GM21390 (cell line): ENCODE results near the gene OR4C15.

Experiments
- ATAC-seq: cut with Tn5 transposase; IDR thresholded peaks from one replicate; pipeline ENCODE4 v1.9.1; 2021; ENCODE audit not compliant: unreplicated experiment

Gene OR4C15

GRCh38 chr11:55554169-55554568 is at the start of gene OR4C15:
OR4C15 (plus strand) TSS chr11:55554469; CDS start chr11:55554469, 0 bp downstream.
- ATAC-seq: no peak

DNA sequence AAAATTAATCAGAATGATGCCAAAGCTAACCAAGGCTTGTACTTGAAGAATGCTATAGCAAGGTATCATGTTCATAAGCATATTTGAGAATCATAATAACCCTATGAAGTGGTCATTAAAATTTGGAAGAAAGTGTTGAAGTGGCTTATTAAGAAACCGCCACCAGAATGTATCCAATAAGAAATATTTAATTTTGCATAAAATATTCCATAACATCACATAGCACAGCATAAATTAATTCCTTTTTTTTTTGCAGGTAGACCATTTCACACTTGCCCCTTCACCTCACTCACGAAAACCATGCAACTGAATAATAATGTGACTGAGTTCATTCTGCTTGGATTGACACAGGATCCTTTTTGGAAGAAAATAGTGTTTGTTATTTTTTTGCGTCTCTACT is 17.6 kb downstream of the OR4C15 start, which contains the start of gene OR4C16:
Gene OR4C16 (plus strand): TSS at position 301 of the 400 bp plus-strand sequence. CDS start 0 bp downstream, at position 301.
- ATAC-seq: no peak

DNA sequence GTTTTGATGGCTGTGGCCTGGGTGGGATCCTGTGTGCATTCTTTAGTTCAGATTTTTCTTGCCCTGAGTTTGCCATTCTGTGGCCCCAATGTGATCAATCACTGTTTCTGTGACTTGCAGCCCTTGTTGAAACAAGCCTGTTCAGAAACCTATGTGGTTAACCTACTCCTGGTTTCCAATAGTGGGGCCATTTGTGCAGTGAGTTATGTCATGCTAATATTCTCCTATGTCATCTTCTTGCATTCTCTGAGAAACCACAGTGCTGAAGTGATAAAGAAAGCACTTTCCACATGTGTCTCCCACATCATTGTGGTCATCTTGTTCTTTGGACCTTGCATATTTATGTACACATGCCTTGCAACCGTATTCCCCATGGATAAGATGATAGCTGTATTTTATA is 18.3 kb downstream of the OR4C15 start:
- ATAC-seq: no peak
